Hepatocyte (in vitro differentiated cells): ENCODE measurements around the gene AP5Z1. TPM values are rescaled to one million over a fixed set of nuclear protein-coding genes. Genes with fewer than 3 reads are reported as not detected.

ENCODE experiments used
- DNase-seq: peaks from one replicate; pipeline ENCODE4 v3.0.0-alpha.2; 2016; ENCODE audit warnings: low spot score
- H2AFZ ChIP-seq: fragments of 200-600 bp; sonication (generic); 2 replicates; pipeline ENCODE4 v1.6.0; 2016; ENCODE audit warnings: antibody characterized with exemption, mild to moderate bottlenecking
- H3K27ac ChIP-seq: fragments of 200-600 bp; sonication (generic); 2 replicates; pipeline ENCODE4 v1.5.1; 2016; ENCODE audit warnings: mild to moderate bottlenecking
- H3K27me3 ChIP-seq: fragments of 200-600 bp; sonication (generic); 2 replicates; pipeline ENCODE4 v1.6.1; 2016
- H3K36me3 ChIP-seq: fragments of 200-600 bp; sonication (generic); replicated peaks from 2 replicates; pipeline ENCODE4 v1.5.1; 2016; ENCODE audit warnings: low read depth; ENCODE audit not compliant: insufficient read depth
- H3K4me1 ChIP-seq: fragments of 200-600 bp; sonication (generic); 2 replicates; pipeline ENCODE4 v1.5.1; 2016; ENCODE audit warnings: mild to moderate bottlenecking, moderate library complexity; ENCODE audit not compliant: insufficient read depth
- H3K4me2 ChIP-seq: fragments of 200-600 bp; sonication (generic); 2 replicates; pipeline ENCODE4 v1.6.0; 2016
- H3K4me3 ChIP-seq: fragments of 200-600 bp; sonication (generic); 2 replicates; pipeline ENCODE4 v1.5.1; 2016; ENCODE audit warnings: mild to moderate bottlenecking
- H3K79me2 ChIP-seq: fragments of 200-600 bp; sonication (generic); 2 replicates; pipeline ENCODE4 v1.6.0; 2017; ENCODE audit warnings: mild to moderate bottlenecking
- H3K9me2 ChIP-seq: fragments of 200-600 bp; sonication (generic); replicated peaks from 2 replicates; pipeline ENCODE4 v1.6.0; 2017; ENCODE audit warnings: mild to moderate bottlenecking; ENCODE audit not compliant: insufficient read depth
- H3K9me3 ChIP-seq: fragments of 200-600 bp; sonication (generic); 2 replicates; pipeline ENCODE4 v1.5.1; 2016; ENCODE audit warnings: low read depth, mild to moderate bottlenecking
- H4K20me1 ChIP-seq: fragments of 200-600 bp; sonication (generic); 2 replicates; pipeline ENCODE4 v1.6.0; 2016; ENCODE audit warnings: mild to moderate bottlenecking; ENCODE audit not compliant: insufficient read depth, poor library complexity, severe bottlenecking
- EZH2 ChIP-seq: fragments of 200-600 bp; sonication (generic); IDR thresholded peaks from 2 replicates; pipeline ENCODE4 v1.6.1; 2016; ENCODE audit warnings: antibody characterized with exemption, mild to moderate bottlenecking, borderline replicate concordance
- EZH2phosphoT487 ChIP-seq: fragments of 200-600 bp; sonication (generic); IDR thresholded peaks from one replicate; pipeline ENCODE4 v1.6.1; 2018; ENCODE audit warnings: antibody characterized with exemption, mild to moderate bottlenecking, low read depth, moderate library complexity; ENCODE audit not compliant: unreplicated experiment, severe bottlenecking
- WGBS: methylation state at CpG from one replicate; pipeline ENCODE4 v1.1.6; 2016; ENCODE audit warnings: low lambda C conversion rate; ENCODE audit errors: missing lambda C conversion rate; 5-methylcytosine and 5-hydroxymethylcytosine counted together
- polyA plus RNA-seq: library from polyadenylated mRNA; unstranded; fragments of >200 nt; fragmentation: Nextera tagmentation; extraction: Ambion mirVana; gene quantifications from 2 replicates; pipeline ENCODE4 v1.2.1, GENCODE V29; 2016
- total RNA-seq: library from RNA; depleted of rRNA; stranded (reverse); fragments of >200 nt; gene quantifications from 2 replicates; pipeline ENCODE4 v1.2.3, GENCODE V29; 2014
- TF ChIP-seq, protein P1 (sequence below): fragments of 200-600 bp; sonication (generic); IDR thresholded peaks from 2 replicates; pipeline ENCODE4 v1.5.1; 2016; ENCODE audit warnings: antibody characterized with exemption, mild to moderate bottlenecking; ENCODE audit not compliant: poor library complexity

Gene AP5Z1
- total and polyA plus RNA-seq, 2 experiments from 2014 or later, result 33.9 to 60.3 TPM

GRCh38 chr7:4742852-4743251 is 32.6 kb upstream of the AP5Z1 start:
- H3K36me3 ChIP-seq, result no peaks in the 10 kb centered on the region
- no peaks in the 10 kb centered on the region for H3K9me2 ChIP-seq
- H3K9me3 ChIP-seq, result no peaks in the 10 kb centered on the region
- H3K27ac ChIP-seq, result peak overlapping the region; percentile 98
- peaks cover 61% of the 10 kb centered on the region for H3K79me2 ChIP-seq
- H4K20me1 ChIP-seq, result no peaks in the 10 kb centered on the region
- no peak overlapping the region for H2AFZ ChIP-seq
- WGBS, result 97% methylated on average over 10 of the region's 10 CpGs
- no peak for TF ChIP-seq EZH2
- TF ChIP-seq, protein P1, sequence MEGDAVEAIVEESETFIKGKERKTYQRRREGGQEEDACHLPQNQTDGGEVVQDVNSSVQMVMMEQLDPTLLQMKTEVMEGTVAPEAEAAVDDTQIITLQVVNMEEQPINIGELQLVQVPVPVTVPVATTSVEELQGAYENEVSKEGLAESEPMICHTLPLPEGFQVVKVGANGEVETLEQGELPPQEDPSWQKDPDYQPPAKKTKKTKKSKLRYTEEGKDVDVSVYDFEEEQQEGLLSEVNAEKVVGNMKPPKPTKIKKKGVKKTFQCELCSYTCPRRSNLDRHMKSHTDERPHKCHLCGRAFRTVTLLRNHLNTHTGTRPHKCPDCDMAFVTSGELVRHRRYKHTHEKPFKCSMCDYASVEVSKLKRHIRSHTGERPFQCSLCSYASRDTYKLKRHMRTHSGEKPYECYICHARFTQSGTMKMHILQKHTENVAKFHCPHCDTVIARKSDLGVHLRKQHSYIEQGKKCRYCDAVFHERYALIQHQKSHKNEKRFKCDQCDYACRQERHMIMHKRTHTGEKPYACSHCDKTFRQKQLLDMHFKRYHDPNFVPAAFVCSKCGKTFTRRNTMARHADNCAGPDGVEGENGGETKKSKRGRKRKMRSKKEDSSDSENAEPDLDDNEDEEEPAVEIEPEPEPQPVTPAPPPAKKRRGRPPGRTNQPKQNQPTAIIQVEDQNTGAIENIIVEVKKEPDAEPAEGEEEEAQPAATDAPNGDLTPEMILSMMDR, result no peak
- H3K4me3 ChIP-seq, result no peak overlapping the region
- DNase-seq, result no peak
- H3K27me3 ChIP-seq, result no peaks in the 10 kb centered on the region
- H3K4me1 ChIP-seq, result peaks cover 66% of the 10 kb centered on the region
- no peak overlapping the region for H3K4me2 ChIP-seq

GRCh38 chr7:4744391-4745264 is 30.8 kb upstream of the AP5Z1 start:
- H3K4me2 ChIP-seq, result peak overlapping the region; percentile 69
- 16% methylated on average over 28 of the region's 31 CpGs for WGBS
- no peaks in the 10 kb centered on the region for H3K9me2 ChIP-seq
- peaks cover 71% of the 10 kb centered on the region for H3K79me2 ChIP-seq
- peaks cover 57% of the 10 kb centered on the region for H3K4me1 ChIP-seq
- H3K36me3 ChIP-seq, result no peaks in the 10 kb centered on the region
- H2AFZ ChIP-seq, result no peak overlapping the region
- DNase-seq, result peak; percentile 98
- TF ChIP-seq, protein P1, result no peak
- TF ChIP-seq EZH2 (no peak), EZH2phosphoT487 (no peak)
- no peaks in the 10 kb centered on the region for H3K27me3 ChIP-seq
- H3K9me3 ChIP-seq, result no peaks in the 10 kb centered on the region
- no peak overlapping the region for H3K4me3 ChIP-seq
- H4K20me1 ChIP-seq, result no peaks in the 10 kb centered on the region
- H3K27ac ChIP-seq, result peak overlapping the region; percentile 98

GRCh38 chr7:4745265-4745919 is 30.0 kb upstream of the AP5Z1 start:
- Histone ChIP-seq H3K9me2 (no peaks in the 10 kb centered on the region), H3K79me2 (peaks cover 72% of the 10 kb centered on the region), H2AFZ (no peak overlapping the region), H3K27ac (peak overlapping the region; percentile 98), H3K27me3 (no peaks in the 10 kb centered on the region), H4K20me1 (no peaks in the 10 kb centered on the region), H3K4me2 (peak overlapping the region; percentile 69), H3K36me3 (no peaks in the 10 kb centered on the region), H3K4me3 (peak overlapping the region; percentile 11), H3K9me3 (no peaks in the 10 kb centered on the region), H3K4me1 (peaks cover 52% of the 10 kb centered on the region)
- TF ChIP-seq EZH2phosphoT487 (no peak), EZH2 (no peak)
- TF ChIP-seq, protein P1, result no peak
- 20% methylated on average over 14 of the region's 18 CpGs for WGBS
- no peak for DNase-seq
